Measurements from ENCODE around the gene ABCA5. TPM values are rescaled to one million over a fixed set of nuclear protein-coding genes. Genes with fewer than 3 reads are reported as not detected.

The ABCA5 gene
- total and polyA plus RNA-seq, 5 donors from 2014 or later: 7.0 to 40.5 (median 7.9) TPM

DNA sequence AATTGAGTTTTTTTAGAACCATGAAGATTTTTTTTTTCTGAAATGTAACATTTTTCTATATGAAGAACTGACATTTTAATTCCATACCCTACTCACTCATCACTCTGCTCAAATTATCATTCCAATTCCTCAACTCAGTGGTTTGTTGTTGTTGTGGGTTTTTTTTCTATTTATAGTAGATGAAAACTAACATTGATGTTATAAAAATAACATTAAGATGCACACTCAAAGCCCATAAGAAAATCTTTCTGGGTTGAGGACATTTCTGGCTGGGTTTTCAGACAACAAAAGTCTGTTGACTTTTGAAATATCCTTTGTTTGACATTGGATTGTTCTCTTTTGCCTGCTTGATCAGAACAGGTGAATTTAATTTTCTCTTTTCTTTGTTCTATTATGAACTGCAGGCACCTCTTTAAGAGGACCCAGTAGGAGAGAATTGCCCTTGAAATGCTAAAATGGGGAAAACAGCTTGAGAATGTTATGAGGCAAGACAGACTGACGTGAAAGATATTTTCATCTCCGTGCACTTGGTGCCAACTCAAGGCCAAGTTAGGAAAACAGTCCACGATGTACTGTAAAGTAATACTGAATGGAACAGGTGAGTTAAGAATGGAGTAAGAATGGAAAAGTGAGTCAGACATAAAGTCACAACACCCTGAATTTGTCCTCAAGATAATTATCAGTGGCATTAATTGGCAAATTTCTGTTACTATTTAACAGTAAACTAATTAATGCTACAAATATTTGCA, 16.1 kb upstream of the ABCA5 start:
- DNase-seq (no peak), ATAC-seq (ENCODE audit: low read depth in 2 of 2) (no peak)
- no peak overlapping the region for H3K4me3 ChIP-seq (ENCODE audit: low read depth, low read length)
- peaks cover 6% of the 10 kb centered on the region for H3K27me3 ChIP-seq (ENCODE audit: control insufficient read depth, insufficient read depth, low read length)
- no peaks in the 10 kb centered on the region for H3K36me3 Mint-ChIP-seq
- no peak overlapping the region for H3K27ac ChIP-seq (ENCODE audit: insufficient read depth, low read length, poor library complexity, severe bottlenecking)
- H3K36me3 ChIP-seq (ENCODE audit: control insufficient read depth, insufficient read depth, low read length): no peaks in the 10 kb centered on the region
- no peaks in the 10 kb centered on the region for H3K4me1 Mint-ChIP-seq
- H3K9me3 ChIP-seq (ENCODE audit: control insufficient read depth in 2 of 2, low read length in 2 of 2): no peaks in the 10 kb centered on the region
- no peak overlapping the region for H3K27ac Mint-ChIP-seq
- no peaks in the 10 kb centered on the region for H3K9me3 Mint-ChIP-seq
- no peak overlapping the region for H3K4me3 Mint-ChIP-seq
- H3K4me1 ChIP-seq (ENCODE audit: control insufficient read depth, insufficient read depth, low read length, poor library complexity, severe bottlenecking): no peaks in the 10 kb centered on the region
- H3K27me3 Mint-ChIP-seq: peaks cover 12% of the 10 kb centered on the region

DNA sequence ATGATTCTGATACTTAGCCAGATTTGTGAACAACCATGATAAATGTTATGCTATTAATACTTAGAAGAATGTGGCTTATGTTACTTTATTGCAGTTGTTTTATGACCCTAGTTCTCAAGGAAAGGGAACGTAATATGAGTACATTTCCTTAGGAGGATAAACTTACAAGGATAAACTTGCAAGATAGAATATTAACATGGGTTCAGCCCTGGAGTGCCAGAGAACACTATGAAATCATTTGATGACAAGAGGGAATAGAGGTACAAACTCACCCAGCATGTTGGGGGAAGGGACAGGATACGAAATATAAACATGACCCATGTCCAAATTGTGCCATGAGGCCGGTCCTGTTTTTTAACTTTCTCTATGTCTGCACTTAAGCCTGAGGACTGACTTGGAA, 13.0 kb upstream of the ABCA5 start:
- peaks cover 0 to 3% (median 0%) of the 10 kb centered on the region in 4 donors for H3K4me1 Mint-ChIP-seq

DNA sequence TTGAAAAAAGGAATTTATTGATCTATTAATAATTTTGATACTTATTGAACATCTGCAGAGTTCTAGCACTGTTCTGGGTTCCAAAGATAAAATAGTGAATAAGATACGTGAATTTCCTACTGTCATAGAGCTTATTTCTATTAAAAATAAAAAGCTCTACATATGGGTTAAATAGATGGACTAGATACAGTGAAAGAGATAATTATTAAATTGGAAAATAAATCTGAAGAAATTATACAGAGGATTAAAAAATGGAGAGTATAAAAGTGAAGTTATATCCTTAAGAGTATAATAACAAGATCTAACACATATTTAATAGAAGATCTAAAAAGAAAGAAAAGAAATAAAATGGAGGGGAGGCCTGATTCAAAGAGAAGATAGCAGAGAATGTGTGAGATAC, 10.1 kb upstream of the ABCA5 start:
- no peaks in the 10 kb centered on the region for H3K4me1 ChIP-seq (ENCODE audit: control insufficient read depth, insufficient read depth, low read length, poor library complexity, severe bottlenecking)
- Mint-ChIP-seq H3K9me3 (peaks cover 0 to 4% (median 0%) of the 10 kb centered on the region in 7 donors), H3K27ac (no peak overlapping the region), H3K4me3 (no peak overlapping the region), H3K4me1 (peaks cover 0 to 3% (median 0%) of the 10 kb centered on the region in 4 donors), H3K36me3 (no peaks in the 10 kb centered on the region), H3K27me3 (peaks cover 33% of the 10 kb centered on the region)
- peaks cover 21% of the 10 kb centered on the region for H3K27me3 ChIP-seq (ENCODE audit: control insufficient read depth, insufficient read depth, low read length)
- DNase-seq (no peak), ATAC-seq (ENCODE audit: low read depth in 2 of 2) (no peak)
- no peak overlapping the region for H3K27ac ChIP-seq (ENCODE audit: insufficient read depth, low read length, poor library complexity, severe bottlenecking)
- H3K9me3 ChIP-seq (ENCODE audit: control insufficient read depth in 2 of 2, low read length in 2 of 2): no peaks in the 10 kb centered on the region
- H3K4me3 ChIP-seq (ENCODE audit: low read depth, low read length): no peak overlapping the region
- H3K36me3 ChIP-seq (ENCODE audit: control insufficient read depth, insufficient read depth, low read length): no peaks in the 10 kb centered on the region

More for the DNA sequence above, 13.0 kb upstream of the ABCA5 start:
- ATAC-seq (ENCODE audit: low read depth in 2 of 2) (no peak), DNase-seq (no peak)
- H3K9me3 ChIP-seq (ENCODE audit: control insufficient read depth in 2 of 2, low read length in 2 of 2): no peaks in the 10 kb centered on the region
- peaks cover 10% of the 10 kb centered on the region for H3K27me3 ChIP-seq (ENCODE audit: control insufficient read depth, insufficient read depth, low read length)
- Mint-ChIP-seq H3K9me3 (peaks cover 0 to 4% (median 0%) of the 10 kb centered on the region in 7 donors), H3K36me3 (no peaks in the 10 kb centered on the region), H3K4me3 (no peak overlapping the region), H3K27ac (no peak overlapping the region), H3K27me3 (peaks cover 12% of the 10 kb centered on the region)
- no peak overlapping the region for H3K4me3 ChIP-seq (ENCODE audit: low read depth, low read length)
- H3K4me1 ChIP-seq (ENCODE audit: control insufficient read depth, insufficient read depth, low read length, poor library complexity, severe bottlenecking): no peaks in the 10 kb centered on the region
- no peaks in the 10 kb centered on the region for H3K36me3 ChIP-seq (ENCODE audit: control insufficient read depth, insufficient read depth, low read length)
- H3K27ac ChIP-seq (ENCODE audit: insufficient read depth, low read length, poor library complexity, severe bottlenecking): no peak overlapping the region

DNA sequence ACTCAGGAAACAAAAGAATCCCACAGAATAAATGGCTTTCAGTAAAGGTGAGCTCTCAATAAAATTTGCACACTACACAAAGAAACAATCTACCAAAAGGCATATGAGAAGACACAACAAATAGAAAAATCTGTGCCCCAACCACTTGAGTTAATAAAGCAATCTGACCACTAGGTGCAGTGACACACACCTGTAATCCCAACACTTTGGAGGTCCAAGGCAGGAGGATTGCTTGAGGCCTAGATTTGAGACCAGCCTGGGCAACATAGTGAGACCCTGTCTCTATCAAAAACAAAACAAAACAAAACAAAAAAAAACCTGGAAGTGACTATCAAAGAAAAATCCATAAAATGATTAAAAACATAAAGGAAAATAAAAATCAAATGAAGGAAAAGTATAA, 9.6 kb upstream of the ABCA5 start:
- Histone ChIP-seq H3K4me3 (ENCODE audit: low read depth, low read length) (no peak overlapping the region), H3K36me3 (ENCODE audit: control insufficient read depth, insufficient read depth, low read length) (no peaks in the 10 kb centered on the region), H3K27me3 (ENCODE audit: control insufficient read depth, insufficient read depth, low read length) (peaks cover 24% of the 10 kb centered on the region), H3K27ac (ENCODE audit: insufficient read depth, low read length, poor library complexity, severe bottlenecking) (no peak overlapping the region), H3K9me3 (ENCODE audit: control insufficient read depth in 2 of 2, low read length in 2 of 2) (no peaks in the 10 kb centered on the region), H3K4me1 (ENCODE audit: control insufficient read depth, insufficient read depth, low read length, poor library complexity, severe bottlenecking) (no peaks in the 10 kb centered on the region)
- no peak for ATAC-seq (ENCODE audit: low read depth in 2 of 2)
- Mint-ChIP-seq H3K9me3 (peaks cover 0 to 4% (median 0%) of the 10 kb centered on the region in 7 donors), H3K27ac (no peak overlapping the region), H3K4me3 (no peak overlapping the region), H3K36me3 (no peaks in the 10 kb centered on the region), H3K4me1 (peaks cover 0 to 3% (median 0%) of the 10 kb centered on the region in 4 donors), H3K27me3 (peaks cover 37% of the 10 kb centered on the region)
- no peak for DNase-seq

DNA sequence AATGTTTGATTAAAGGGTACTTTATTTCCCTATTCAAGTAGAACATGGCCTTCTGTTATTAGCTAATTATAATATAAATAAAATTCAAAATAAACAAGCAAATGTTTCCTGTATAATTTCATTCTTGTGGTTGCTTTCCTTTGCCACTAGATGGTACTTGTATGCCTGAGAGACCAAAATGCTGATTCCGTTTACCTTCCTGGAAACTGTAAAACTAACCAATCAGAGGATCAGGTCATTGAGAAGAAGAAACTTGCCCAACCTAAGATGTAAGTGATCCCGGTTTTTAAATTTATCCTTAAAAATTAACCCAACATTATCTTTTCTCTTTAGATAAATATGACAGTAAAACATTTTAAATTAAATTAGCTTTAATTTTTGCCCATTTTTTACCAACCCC, 8.1 kb upstream of the ABCA5 start:
- Mint-ChIP-seq H3K4me1 (peaks cover 0 to 3% (median 0%) of the 10 kb centered on the region in 4 donors), H3K27ac (no peak overlapping the region), H3K36me3 (no peaks in the 10 kb centered on the region), H3K9me3 (peaks cover 0 to 4% (median 0%) of the 10 kb centered on the region in 7 donors), H3K27me3 (peaks cover 42% of the 10 kb centered on the region), H3K4me3 (no peak overlapping the region)
- no peaks in the 10 kb centered on the region for H3K9me3 ChIP-seq (ENCODE audit: control insufficient read depth in 2 of 2, low read length in 2 of 2)
- H3K36me3 ChIP-seq (ENCODE audit: control insufficient read depth, insufficient read depth, low read length): no peaks in the 10 kb centered on the region
- H3K27me3 ChIP-seq (ENCODE audit: control insufficient read depth, insufficient read depth, low read length): peaks cover 23% of the 10 kb centered on the region
- H3K4me3 ChIP-seq (ENCODE audit: low read depth, low read length): no peak overlapping the region
- no peaks in the 10 kb centered on the region for H3K4me1 ChIP-seq (ENCODE audit: control insufficient read depth, insufficient read depth, low read length, poor library complexity, severe bottlenecking)
- DNase-seq (peak in 2 of 3 donors; percentile 10 to 24), ATAC-seq (ENCODE audit: low read depth in 2 of 2) (no peak)
- no peak overlapping the region for H3K27ac ChIP-seq (ENCODE audit: insufficient read depth, low read length, poor library complexity, severe bottlenecking)

DNA sequence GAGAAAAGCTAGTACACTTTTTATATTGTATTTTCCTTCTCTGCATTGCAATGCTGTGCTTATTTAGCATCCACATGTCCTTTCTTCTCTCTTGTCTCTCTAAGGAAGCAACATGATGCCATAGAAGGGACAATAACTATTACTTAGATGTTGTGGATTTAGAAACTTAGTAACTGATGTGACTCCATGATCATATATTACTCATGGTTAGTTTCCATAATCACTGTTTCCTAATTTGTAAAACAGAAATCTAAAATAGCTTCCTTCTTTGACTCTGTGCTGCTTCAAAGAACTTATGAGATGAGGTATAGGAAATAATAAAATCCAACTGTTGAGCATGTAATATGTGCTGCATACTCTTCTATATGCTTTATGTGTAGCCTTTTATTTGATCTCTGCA, 6.6 kb upstream of the ABCA5 start:
- H3K36me3 ChIP-seq (ENCODE audit: control insufficient read depth, insufficient read depth, low read length): no peaks in the 10 kb centered on the region
- Mint-ChIP-seq H3K9me3 (peaks cover 0 to 4% (median 0%) of the 10 kb centered on the region in 7 donors), H3K27ac (no peak overlapping the region), H3K36me3 (no peaks in the 10 kb centered on the region), H3K27me3 (peaks cover 41% of the 10 kb centered on the region), H3K4me3 (no peak overlapping the region), H3K4me1 (peaks cover 0 to 4% (median 1%) of the 10 kb centered on the region in 4 donors)
- H3K4me1 ChIP-seq (ENCODE audit: control insufficient read depth, insufficient read depth, low read length, poor library complexity, severe bottlenecking): no peaks in the 10 kb centered on the region
- H3K27ac ChIP-seq (ENCODE audit: insufficient read depth, low read length, poor library complexity, severe bottlenecking): no peak overlapping the region
- no peak overlapping the region for H3K4me3 ChIP-seq (ENCODE audit: low read depth, low read length)
- H3K27me3 ChIP-seq (ENCODE audit: control insufficient read depth, insufficient read depth, low read length): peaks cover 23% of the 10 kb centered on the region
- ATAC-seq (ENCODE audit: low read depth in 2 of 2) (no peak), DNase-seq (no peak)
- no peaks in the 10 kb centered on the region for H3K9me3 ChIP-seq (ENCODE audit: control insufficient read depth in 2 of 2, low read length in 2 of 2)

DNA sequence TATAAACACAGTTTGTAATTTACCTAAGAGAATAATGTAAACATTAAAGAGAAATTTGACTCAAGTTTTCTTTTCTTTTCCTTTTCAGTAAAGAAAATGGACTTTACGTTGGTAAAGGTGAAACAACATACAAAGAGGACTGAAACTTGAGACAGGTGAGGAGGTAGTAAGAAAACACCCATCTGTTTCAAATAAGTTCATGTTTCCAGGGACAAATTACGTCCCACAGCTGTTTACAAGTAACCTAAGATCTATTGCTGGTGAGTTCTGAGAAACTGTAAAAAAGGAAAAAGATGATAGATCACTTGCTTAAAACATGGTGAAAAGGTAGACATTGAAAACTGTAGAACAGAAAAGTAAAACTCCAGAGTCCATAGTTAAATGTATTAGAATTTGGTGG, 4.8 kb upstream of the ABCA5 start:
- ATAC-seq (ENCODE audit: low read depth in 2 of 2) (no peak), DNase-seq (no peak)
- H3K36me3 Mint-ChIP-seq: no peaks in the 10 kb centered on the region
- H3K4me1 Mint-ChIP-seq: peaks cover 4 to 14% (median 7%) of the 10 kb centered on the region in 4 donors
- no peak overlapping the region for H3K27ac Mint-ChIP-seq
- Histone ChIP-seq H3K4me3 (ENCODE audit: low read depth, low read length) (no peak overlapping the region), H3K27me3 (ENCODE audit: control insufficient read depth, insufficient read depth, low read length) (peaks cover 23% of the 10 kb centered on the region), H3K9me3 (ENCODE audit: control insufficient read depth in 2 of 2, low read length in 2 of 2) (no peaks in the 10 kb centered on the region), H3K4me1 (ENCODE audit: control insufficient read depth, insufficient read depth, low read length, poor library complexity, severe bottlenecking) (peaks cover 5% of the 10 kb centered on the region), H3K27ac (ENCODE audit: insufficient read depth, low read length, poor library complexity, severe bottlenecking) (no peak overlapping the region), H3K36me3 (ENCODE audit: control insufficient read depth, insufficient read depth, low read length) (no peaks in the 10 kb centered on the region)
- peaks cover 0 to 4% (median 0%) of the 10 kb centered on the region in 7 donors for H3K9me3 Mint-ChIP-seq
- H3K4me3 Mint-ChIP-seq: no peak overlapping the region
- H3K27me3 Mint-ChIP-seq: peaks cover 41% of the 10 kb centered on the region

Data from CD4-positive, CD25-positive, alpha-beta regulatory T cell (primary cell).